ENCODE results near the gene TTBK2. TPM values are rescaled to one million over a fixed set of nuclear protein-coding genes. Genes with fewer than 3 reads are reported as not detected.

Gene TTBK2
- total RNA-seq, 4 donors from 2014 or later: 8.8 to 20.3 (median 16.2) TPM

GRCh38 chr15:42728560-42728959 lies 192.0 kb downstream of the TTBK2 start:
- no peak overlapping the region for H3K4me3 ChIP-seq
- no peak overlapping the region for H3K27ac ChIP-seq
- H3K4me1 ChIP-seq: no peaks in the 10 kb centered on the region
- DNase-seq: no peak
- H3K27me3 ChIP-seq: no peaks in the 10 kb centered on the region
- ATAC-seq: no peak
- in situ Hi-C loops (cut with MboI; ENCODE audit: low sequenced_read_pairs in 4 of 4) (no loop called here), intact Hi-C loops (cut with DNase I; ENCODE audit: low total_unique reads) (no loop called here)
- peaks cover 0 to 99% of the 10 kb centered on the region in 2 donors for H3K36me3 ChIP-seq
- TF ChIP-seq CTCF (IDR thresholded peaks at IDR 0.05 in 4 of 5, conservative IDR thresholded peaks at IDR 0.05 in 1 of 5) (no peak), POLR2A (IDR thresholded peaks at IDR 0.05) (no peak)
- H3K9me3 ChIP-seq: no peaks in the 10 kb centered on the region

GRCh38 chr15:42727750-42728381 lies 192.7 kb downstream of the TTBK2 start:
- Histone ChIP-seq H3K4me1 (no peaks in the 10 kb centered on the region), H3K27me3 (no peaks in the 10 kb centered on the region), H3K27ac (no peak overlapping the region), H3K36me3 (peaks cover 0 to 99% of the 10 kb centered on the region in 2 donors), H3K4me3 (no peak overlapping the region), H3K9me3 (no peaks in the 10 kb centered on the region)
- in situ Hi-C loops (cut with MboI; ENCODE audit: low sequenced_read_pairs in 4 of 4): no loop called here
- ATAC-seq (no peak), DNase-seq (no peak)
- intact Hi-C loops (cut with DNase I; ENCODE audit: low total_unique reads): no loop called here
- TF ChIP-seq POLR2A (IDR thresholded peaks at IDR 0.05): no peak
- TF ChIP-seq CTCF (IDR thresholded peaks at IDR 0.05 in 4 of 5, conservative IDR thresholded peaks at IDR 0.05 in 1 of 5): no peak

GRCh38 chr15:42726114-42726513 lies 194.5 kb downstream of the TTBK2 start:
- Histone ChIP-seq H3K9me3 (no peaks in the 10 kb centered on the region), H3K4me1 (no peaks in the 10 kb centered on the region), H3K36me3 (peaks cover 0 to 97% of the 10 kb centered on the region in 2 donors), H3K4me3 (no peak overlapping the region), H3K27ac (no peak overlapping the region), H3K27me3 (no peaks in the 10 kb centered on the region)
- ATAC-seq: no peak
- intact Hi-C loops (cut with DNase I; ENCODE audit: low total_unique reads): no loop called here
- TF ChIP-seq POLR2A (IDR thresholded peaks at IDR 0.05): no peak
- no peak for TF ChIP-seq CTCF (IDR thresholded peaks at IDR 0.05 in 4 of 5, conservative IDR thresholded peaks at IDR 0.05 in 1 of 5)
- no peak for DNase-seq
- in situ Hi-C loops (cut with MboI; ENCODE audit: low sequenced_read_pairs in 4 of 4): no loop called here

GRCh38 chr15:42725331-42725903 lies 195.2 kb downstream of the TTBK2 start:
- H3K4me1 ChIP-seq: no peaks in the 10 kb centered on the region
- H3K36me3 ChIP-seq: peaks cover 0 to 97% of the 10 kb centered on the region in 2 donors
- no peak overlapping the region for H3K4me3 ChIP-seq
- in situ Hi-C loops (cut with MboI; ENCODE audit: low sequenced_read_pairs in 4 of 4): no loop called here
- no peaks in the 10 kb centered on the region for H3K9me3 ChIP-seq
- DNase-seq (no peak), ATAC-seq (no peak)
- H3K27ac ChIP-seq: no peak overlapping the region
- TF ChIP-seq CTCF (IDR thresholded peaks at IDR 0.05 in 4 of 5, conservative IDR thresholded peaks at IDR 0.05 in 1 of 5): no peak
- TF ChIP-seq POLR2A (IDR thresholded peaks at IDR 0.05): no peak
- no peaks in the 10 kb centered on the region for H3K27me3 ChIP-seq
- intact Hi-C loops (cut with DNase I; ENCODE audit: low total_unique reads): no loop called here

Data from gastrocnemius medialis (tissue), 4 donors.